AG08396 (cell line): ENCODE data around the gene RYR2.

Source experiments
- DNase-seq: peaks from one replicate; pipeline ENCODE4 v3.0.0; 2012; ENCODE audit warnings: low spot score, mixed read lengths

Gene RYR2

GRCh38 chr1:237736372-237737029 is 694.5 kb downstream of the RYR2 start:
- no peak for DNase-seq

- no peak for DNase-seq
These were observed 695.5 kb downstream of the RYR2 start for GRCh38 chr1:237737448-237737847.

- DNase-seq = no peak
These were observed 696.1 kb downstream of the RYR2 start for GRCh38 chr1:237737938-237738610.

GRCh38 chr1:237740846-237741245 is 698.9 kb downstream of the RYR2 start:
- no peak for DNase-seq

GRCh38 chr1:237745545-237745944 is 703.6 kb downstream of the RYR2 start:
- DNase-seq = no peak

- no peak for DNase-seq
These were observed 706.4 kb downstream of the RYR2 start for GRCh38 chr1:237748171-237748960.

- no peak for DNase-seq
These were observed 707.1 kb downstream of the RYR2 start for GRCh38 chr1:237749122-237749521.

GRCh38 chr1:237751090-237751489 is 709.1 kb downstream of the RYR2 start:
- no peak for DNase-seq

GRCh38 chr1:237754627-237755026 is 712.6 kb downstream of the RYR2 start:
- no peak for DNase-seq

GRCh38 chr1:237756304-237756967 is 714.5 kb downstream of the RYR2 start:
- DNase-seq = no peak

GRCh38 chr1:237759377-237759776 is 717.4 kb downstream of the RYR2 start:
- DNase-seq = no peak

- DNase-seq = no peak
These were observed 719.0 kb downstream of the RYR2 start for GRCh38 chr1:237760951-237761350.

GRCh38 chr1:237763137-237763536 is 721.2 kb downstream of the RYR2 start:
- no peak for DNase-seq

- DNase-seq = no peak
These were observed 721.8 kb downstream of the RYR2 start for GRCh38 chr1:237763751-237764150.

- no peak for DNase-seq
These were observed 727.9 kb downstream of the RYR2 start for GRCh38 chr1:237769916-237770315.

- DNase-seq = no peak
These were observed 730.0 kb downstream of the RYR2 start for GRCh38 chr1:237772009-237772408.

- DNase-seq = no peak
These were observed 732.3 kb downstream of the RYR2 start for GRCh38 chr1:237774246-237774645.

GRCh38 chr1:237779356-237779755 is 737.4 kb downstream of the RYR2 start:
- DNase-seq = no peak

GRCh38 chr1:237786066-237786719 is 744.2 kb downstream of the RYR2 start:
- no peak for DNase-seq

- no peak for DNase-seq
These were observed 746.1 kb downstream of the RYR2 start for GRCh38 chr1:237788069-237788468.

- no peak for DNase-seq
These were observed 747.6 kb downstream of the RYR2 start for GRCh38 chr1:237789619-237790018.

- no peak for DNase-seq
These were observed 749.6 kb downstream of the RYR2 start for GRCh38 chr1:237791592-237791991.
